ENCODE measurements around the gene SAXO1. TPM values are rescaled to one million over a fixed set of nuclear protein-coding genes. Genes with fewer than 3 reads are reported as not detected.

Gene SAXO1
- total RNA-seq, 1 donor = 0.18 TPM

DNA sequence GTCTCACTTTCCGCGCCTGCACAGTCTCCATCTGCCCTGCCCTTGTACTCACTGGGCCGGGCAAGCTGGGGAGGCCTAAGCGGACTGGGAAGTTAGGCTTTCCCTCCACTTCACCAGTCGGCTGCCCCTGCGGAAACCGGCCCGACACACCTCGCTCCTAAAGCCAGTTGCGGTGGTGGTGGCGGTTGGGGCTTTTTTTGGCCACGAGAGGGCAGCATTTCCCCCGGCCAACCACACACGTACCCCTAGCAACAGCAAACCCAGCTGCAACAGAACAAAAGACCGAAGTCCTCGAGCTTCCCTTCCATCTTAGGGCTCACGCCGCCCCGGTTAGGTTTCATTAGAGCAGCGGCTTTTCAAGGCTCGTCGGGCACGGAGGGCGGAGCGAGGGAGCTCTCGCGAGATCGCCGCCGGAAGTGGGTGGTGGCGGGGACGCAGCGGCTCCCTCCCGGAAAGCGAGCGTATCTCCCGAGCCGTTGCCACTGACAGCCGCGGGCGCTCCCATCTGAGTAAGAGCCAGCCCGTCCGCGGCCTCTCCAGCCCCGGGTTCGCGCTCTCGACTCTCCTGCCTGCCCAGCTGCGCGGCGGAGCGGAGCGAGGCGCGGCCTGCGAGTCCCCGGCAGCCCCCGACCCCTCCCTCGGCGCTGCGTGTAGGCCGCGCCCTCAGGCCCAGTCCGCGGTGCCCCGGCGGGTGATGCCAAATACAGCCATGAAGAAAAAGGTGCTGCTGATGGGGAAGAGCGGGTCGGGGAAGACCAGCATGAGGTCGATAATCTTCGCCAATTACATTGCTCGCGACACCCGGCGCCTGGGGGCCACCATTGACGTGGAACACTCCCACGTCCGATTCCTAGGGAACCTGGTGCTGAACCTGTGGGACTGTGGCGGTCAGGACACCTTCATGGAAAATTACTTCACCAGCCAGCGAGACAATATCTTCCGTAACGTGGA lies 16.2 kb upstream of the SAXO1 start, which contains the start of gene RRAGA:
Gene RRAGA, plus strand, starts transcription at position 462 of the 951 bp plus-strand sequence. Its CDS starts 233 bp downstream, at position 695.
- peak within 1 kb of the TSS; percentile 95 for H3K4me3 ChIP-seq (ENCODE audit: low read depth, low read length)
- peak; percentile 96 for DNase-seq (ENCODE audit: low read depth)
- TF ChIP-seq, protein P1, sequence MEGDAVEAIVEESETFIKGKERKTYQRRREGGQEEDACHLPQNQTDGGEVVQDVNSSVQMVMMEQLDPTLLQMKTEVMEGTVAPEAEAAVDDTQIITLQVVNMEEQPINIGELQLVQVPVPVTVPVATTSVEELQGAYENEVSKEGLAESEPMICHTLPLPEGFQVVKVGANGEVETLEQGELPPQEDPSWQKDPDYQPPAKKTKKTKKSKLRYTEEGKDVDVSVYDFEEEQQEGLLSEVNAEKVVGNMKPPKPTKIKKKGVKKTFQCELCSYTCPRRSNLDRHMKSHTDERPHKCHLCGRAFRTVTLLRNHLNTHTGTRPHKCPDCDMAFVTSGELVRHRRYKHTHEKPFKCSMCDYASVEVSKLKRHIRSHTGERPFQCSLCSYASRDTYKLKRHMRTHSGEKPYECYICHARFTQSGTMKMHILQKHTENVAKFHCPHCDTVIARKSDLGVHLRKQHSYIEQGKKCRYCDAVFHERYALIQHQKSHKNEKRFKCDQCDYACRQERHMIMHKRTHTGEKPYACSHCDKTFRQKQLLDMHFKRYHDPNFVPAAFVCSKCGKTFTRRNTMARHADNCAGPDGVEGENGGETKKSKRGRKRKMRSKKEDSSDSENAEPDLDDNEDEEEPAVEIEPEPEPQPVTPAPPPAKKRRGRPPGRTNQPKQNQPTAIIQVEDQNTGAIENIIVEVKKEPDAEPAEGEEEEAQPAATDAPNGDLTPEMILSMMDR (IDR thresholded peaks at IDR 0.05; ENCODE audit: insufficient read depth, low read length) = peak; percentile 85

DNA sequence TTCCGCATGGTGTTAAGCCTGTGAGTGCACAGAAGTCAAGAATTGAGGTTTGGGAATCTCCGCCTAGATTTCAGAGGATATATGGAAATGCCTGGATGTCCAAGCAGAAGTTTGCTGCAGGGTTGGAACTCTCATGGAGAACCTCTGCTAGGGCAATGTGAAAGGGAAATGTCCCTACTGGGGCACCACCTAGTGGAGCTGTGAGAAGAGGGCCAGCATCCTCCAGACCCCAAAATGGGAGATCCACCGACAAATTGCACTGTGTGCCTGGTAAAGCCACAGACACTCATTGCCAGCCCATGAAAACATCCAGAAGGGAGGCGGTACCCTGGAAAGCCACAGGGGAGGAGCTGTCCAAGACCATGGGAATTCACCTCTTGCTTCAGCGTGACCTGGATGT lies 3.6 kb upstream of the SAXO1 start:
- TF ChIP-seq, protein P1 (IDR thresholded peaks at IDR 0.05; ENCODE audit: insufficient read depth, low read length) = no peak
- no peak overlapping the region for H3K4me3 ChIP-seq (ENCODE audit: low read depth, low read length)
- no peak for DNase-seq (ENCODE audit: low read depth)

DNA sequence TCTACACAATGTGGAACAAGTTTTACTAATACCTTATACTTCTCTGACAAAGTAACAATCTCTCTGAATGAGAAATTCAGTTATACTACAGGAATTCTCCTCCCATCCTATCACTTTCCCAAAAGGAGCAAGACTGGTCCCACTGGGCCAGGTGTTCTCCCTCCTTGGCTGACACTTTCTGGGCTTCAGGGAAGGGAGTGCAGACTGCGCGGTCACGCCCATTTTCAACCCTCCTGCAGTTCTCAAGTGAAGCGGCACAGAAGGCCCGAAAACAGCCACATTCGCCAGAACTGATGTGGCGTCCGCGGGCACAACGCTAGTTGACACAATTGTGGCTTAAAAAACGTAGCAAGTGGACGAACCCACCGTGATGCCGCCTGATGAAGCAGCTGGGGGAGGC lies 603 bp downstream of the SAXO1 start:
- no peak overlapping the region for H3K4me3 ChIP-seq (ENCODE audit: low read depth, low read length)
- TF ChIP-seq, protein P1 (IDR thresholded peaks at IDR 0.05; ENCODE audit: insufficient read depth, low read length) = no peak

DNA sequence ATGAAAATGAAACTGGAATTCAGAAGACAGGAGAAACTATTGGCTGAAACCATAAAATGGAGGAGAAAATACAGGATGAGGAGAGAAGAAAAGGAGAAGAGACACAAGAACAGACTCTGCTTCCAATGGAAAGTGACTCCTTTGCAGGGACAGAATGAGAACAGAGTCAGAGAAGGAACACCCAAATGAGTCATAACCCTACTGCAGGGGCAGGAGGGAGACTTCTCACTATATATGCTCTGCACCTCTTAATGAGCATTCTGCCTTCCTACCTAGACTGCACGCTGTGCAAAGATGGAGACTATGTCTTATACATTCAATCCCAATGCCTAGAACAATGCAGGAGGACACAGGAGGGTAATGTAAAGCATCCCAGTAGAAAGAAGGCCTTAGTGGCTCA lies 2.1 kb downstream of the SAXO1 start:
- H3K4me3 ChIP-seq (ENCODE audit: low read depth, low read length) = no peak overlapping the region
- no peak for DNase-seq (ENCODE audit: low read depth)
- TF ChIP-seq, protein P1 (IDR thresholded peaks at IDR 0.05; ENCODE audit: insufficient read depth, low read length) = no peak

More for the DNA sequence above, 603 bp downstream of the SAXO1 start:
- DNase-seq (ENCODE audit: low read depth) = no peak

DNA sequence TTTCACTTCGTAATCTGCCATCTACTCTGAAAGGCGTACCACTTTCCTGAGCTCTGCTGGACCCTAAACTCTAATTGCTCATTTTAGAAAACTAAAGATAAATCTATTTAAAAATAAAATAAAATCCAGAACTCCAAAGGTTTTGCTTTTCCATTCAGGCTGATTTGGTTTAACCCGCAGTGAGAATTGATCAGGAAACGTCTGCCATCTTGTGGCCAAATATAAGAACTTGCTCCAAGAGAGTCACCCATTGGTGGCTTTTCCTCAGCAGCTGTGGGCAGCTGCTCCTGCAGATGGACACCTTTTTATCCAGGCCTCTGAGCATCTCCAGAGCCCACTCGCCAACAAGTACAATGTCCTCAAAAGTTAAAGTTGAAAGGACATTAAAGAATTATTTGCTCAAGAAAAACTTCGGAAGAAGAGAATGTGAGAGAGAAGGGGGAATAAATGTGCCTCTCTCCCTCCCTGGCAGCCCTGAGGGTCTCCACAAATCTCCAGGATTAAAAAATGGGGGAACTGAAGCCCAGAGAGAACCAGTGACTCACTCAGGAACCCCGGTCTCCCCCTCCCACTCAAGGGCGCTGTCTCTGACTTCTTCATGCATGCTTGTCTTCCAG lies 4.1 kb downstream of the SAXO1 start:
- DNase-seq (ENCODE audit: low read depth) = peak; percentile 86
- TF ChIP-seq, protein P1 (IDR thresholded peaks at IDR 0.05; ENCODE audit: insufficient read depth, low read length) = peak; percentile 68
- no peak overlapping the region for H3K4me3 ChIP-seq (ENCODE audit: low read depth, low read length)

DNA sequence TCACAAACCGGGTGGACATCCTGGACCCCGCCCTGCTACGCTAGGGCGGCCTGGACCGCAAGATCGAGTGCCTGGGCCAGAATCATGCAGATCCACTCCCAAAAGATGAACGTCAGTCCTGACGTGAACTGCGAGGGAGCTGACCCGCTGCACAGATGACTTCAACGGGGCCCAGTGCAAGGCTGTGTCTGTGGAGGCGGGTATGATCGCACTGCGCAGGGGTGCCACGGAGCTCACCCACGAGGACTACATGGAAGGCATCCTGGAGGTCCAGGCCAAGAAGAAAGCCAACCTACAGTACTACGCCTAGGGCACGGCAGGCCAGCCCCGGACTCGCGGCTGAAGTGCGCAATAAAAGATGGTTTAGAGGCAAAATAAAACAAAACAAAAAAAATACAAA lies 5.2 kb downstream of the SAXO1 start:
- TF ChIP-seq, protein P1 (IDR thresholded peaks at IDR 0.05; ENCODE audit: insufficient read depth, low read length) = no peak
- no peak overlapping the region for H3K4me3 ChIP-seq (ENCODE audit: low read depth, low read length)
- DNase-seq (ENCODE audit: low read depth) = no peak
